Activated CD4-positive, alpha-beta T cell treated with anti-CD3 and anti-CD28 coated beads, Interleukin-2, amount 50 U/mL, for 16 hours (primary cell): ENCODE results near the gene TRABD.

Experiments
- DNase-seq: peaks from one replicate; pipeline ENCODE4 v3.0.0-alpha.2; 2020

Gene TRABD

DNA sequence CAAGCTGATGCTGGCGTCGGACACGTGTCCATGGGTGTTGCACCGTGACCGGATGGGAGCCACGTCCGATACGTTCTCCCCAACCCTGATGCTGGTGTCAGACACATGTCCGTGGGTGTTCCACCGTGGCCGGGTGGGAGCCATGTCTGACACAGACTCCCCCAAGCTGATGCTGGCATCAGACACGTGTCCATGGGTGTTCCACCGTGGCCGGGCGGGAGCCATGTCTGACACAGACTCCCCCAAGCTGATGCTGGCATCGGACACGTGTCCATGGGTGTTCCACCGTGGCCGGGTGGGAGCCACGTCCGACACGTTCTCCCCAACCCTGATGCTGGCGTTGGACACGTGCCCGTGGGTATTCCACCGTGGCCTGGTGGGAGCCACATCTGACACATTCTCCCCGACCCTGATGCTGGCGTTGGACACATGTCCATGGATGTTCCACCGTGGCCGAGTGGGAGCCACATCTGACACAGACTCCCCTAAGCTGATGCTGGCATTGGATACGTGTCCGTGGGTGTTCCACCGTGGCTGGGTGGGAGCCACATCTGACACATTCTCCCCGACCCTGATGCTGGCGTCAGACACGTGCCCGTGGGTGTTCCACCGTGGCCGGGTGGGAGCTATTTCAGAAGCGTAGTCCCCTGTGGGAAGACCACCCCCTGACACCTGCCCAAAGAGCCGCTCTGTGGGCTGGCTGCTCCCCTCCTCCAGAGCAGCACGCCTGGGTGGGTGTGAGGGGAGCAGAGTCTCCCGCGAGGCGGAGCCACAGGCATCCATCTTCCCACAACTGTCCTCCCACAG, 35.1 kb downstream of the TRABD start:
- no peak for DNase-seq

DNA sequence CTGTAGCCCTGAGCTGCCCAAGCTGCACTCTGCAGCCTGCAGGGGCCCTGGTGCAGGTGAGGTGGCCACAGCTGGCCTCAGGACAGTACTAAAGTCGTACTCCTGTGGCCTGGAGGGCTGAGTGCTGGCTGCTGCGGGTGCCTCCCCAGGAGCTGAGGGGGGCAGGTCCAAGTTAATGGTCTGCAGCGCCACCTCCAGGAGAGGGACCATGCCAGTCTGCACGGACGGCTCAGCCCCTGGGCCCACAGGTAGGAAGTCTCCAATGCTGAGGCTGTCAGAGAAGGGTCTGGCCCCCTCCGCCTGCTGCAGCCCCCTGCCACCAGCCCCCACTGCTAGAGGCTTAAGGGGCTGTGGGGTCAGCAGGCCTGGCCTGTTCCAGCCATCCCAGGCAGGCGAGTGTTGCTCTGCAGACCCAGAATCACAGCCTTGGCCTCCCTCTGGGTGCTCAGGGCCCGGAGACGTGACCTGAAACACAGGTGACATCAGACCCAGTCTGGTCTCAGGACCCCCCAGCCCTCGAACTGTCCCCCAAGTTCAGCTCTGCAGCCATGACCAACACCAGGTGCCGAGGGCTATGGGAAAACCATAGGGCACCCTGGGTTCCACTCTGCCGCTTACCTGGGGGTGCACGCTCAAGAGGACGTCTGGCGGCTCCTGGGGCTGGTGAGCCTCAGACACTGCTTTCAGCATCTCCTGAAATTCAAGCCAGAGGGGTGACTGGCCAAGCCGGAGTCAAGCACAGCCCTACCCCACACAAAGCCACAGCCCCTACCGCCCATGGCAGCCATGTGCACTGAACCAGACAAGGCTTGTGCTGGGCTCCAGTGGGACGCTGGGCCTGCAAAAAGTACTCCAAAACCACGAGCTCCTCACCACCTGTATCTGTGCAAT, 35.9 kb downstream of the TRABD start:
- DNase-seq: no peak

DNA sequence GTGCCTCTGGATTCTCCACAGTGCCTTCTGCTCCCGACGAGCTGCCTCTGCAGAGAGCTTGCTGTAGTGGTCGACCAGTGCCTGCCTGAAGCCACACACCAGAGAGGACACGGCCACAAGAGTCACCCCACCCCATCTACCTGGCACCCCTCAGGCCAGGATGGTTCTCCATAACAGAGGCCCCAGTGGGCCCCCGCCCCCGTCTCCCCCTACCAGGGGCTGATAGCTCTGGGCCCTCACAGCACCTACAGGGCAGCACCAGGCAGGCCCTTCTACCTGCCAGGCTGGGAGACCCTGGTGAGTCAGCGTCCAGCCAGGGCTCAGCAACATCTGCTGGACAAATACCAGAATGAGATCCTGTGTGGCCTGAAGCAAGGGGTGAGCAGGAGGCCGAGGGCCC, 36.8 kb downstream of the TRABD start:
- no peak for DNase-seq

DNA sequence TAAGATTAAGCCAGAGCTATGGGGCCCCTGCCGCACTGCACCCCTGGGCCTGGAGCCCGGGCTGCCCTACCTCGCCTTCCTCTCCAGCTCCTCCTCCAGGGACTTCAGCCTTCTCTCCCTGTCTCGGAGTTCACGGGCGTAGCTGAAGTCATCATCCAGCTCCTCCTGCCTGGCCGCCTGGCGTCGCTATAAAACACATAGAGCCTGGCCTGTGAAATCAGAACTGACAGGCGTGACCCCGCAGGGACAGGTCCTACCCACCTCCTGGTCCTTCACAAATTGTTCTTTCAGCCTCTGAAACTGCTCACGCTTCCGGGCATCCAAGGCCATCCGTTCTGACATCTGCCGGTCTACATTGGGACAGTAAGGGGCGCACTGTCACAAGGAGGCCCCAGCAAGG, 38.4 kb downstream of the TRABD start:
- DNase-seq: no peak

DNA sequence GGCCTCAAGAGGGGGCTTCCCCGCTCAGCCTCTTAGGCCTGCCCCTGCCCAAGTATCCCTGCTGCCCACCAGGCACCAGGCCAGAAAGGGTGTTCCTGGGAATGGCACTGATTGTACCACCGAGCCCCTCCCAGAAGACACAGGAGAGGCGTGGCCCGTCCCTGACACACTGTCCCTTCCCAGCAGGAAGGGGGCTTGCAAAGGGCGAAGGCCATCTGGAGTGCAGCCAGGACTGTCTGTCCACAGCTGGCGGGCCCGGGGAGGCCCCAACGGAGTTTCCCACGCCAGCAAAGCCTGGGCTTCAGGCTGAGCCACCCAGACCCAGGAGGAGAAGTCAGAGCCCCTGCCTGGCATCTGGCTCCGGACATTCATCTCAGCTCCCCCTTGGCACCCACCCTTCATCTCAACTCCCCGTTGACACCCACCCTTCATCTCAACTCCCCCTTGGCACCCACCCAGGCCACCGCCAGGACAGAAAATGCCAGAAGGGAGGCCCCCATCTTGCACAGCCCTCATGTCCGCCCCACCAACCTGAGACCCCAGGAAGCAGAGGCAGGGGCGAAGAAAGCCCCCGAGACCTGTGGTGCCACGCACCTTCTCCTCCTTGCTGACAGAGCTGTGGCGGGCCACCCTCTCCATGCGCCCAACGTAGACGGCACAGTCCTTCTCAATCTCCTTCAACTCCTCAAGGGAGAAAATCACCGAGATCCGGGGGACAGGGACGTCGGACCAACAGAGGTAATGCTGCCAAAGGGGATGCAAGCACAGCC, 39.7 kb downstream of the TRABD start:
- DNase-seq: no peak

DNA sequence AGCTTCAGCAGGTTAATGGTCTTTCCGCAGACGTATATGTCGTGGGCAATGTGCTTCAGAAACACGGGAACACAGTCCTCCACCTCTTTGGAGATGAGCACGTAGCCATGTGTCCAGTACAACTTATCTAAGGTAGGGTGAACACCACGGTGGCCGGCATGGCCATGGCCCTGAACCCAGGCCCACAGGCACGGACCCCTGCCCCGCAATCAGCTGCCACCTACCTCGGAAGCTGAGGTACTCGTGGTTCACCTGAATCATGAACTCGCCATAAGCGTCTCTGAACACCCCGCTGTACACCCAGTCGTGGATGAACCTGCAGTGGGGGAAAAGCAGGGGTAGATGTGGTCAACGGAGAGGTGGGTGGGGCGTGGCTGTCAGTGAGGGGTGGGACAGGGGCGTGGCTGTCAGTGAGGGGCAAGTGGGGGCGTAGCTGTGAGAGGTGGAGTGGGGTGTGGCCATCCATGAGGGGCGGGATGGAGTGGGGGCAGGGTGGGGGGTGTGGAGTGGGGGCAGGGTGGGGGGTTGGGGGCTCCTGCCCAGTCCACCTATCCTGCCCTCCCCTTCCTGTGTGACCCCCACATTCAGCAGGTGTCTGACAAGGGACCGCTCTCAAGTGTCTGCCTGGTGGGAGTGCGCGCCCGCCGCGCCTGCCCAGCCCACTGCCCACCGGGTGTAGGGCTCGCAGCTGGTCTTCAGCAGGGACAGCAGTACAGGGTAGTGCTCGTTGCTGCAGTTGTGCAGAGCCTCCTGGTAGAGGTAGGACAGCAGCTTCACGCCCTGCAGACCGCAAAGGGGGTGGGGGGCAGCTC, 40.6 kb downstream of the TRABD start:
- DNase-seq: no peak

DNA sequence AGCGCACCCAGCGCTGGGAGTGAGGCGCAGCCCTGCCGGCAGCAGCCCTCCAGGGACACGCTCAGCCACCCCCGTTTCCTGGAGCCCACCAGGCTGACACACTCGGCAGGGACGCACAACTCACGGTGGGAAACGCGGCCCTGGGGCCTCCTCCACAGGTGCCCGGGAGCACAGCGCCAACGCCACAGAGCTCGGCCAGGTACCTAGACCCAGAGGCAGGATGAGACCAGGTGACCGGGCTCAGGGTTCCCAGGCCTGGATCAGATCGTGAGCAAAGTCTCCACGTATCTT, 41.1 kb downstream of the TRABD start:
- no peak for DNase-seq

DNA sequence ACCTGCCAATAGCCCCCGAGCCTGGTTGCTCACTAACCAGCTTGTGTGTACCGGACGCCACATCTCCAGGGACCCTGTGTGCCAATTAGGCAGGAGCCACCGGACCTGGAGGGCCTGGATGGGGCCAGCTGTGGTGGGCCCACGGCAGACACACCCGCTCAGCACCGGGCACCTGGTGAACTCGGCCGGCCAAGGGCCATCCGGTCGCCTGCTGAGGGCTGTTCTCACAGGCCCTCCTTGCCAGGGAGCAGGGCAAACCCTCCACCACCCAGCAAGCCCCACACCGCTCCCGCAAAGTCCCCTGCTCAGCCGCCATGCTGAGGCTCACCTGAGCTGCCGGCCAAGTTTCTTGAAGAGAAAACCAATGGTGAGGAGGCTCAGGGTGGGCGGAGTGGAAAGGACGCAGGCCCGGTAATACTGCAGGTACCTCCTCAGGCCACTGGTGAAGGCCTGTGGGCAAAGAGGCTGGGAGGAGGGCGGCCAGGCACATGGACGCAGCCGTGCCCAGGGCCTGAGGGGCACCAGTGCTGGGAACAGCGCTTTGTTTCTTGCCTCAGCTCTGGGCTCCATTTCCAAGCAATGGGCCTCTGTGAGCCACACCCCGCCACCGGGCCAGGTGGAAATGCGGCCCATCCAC, 42.0 kb downstream of the TRABD start:
- no peak for DNase-seq

DNA sequence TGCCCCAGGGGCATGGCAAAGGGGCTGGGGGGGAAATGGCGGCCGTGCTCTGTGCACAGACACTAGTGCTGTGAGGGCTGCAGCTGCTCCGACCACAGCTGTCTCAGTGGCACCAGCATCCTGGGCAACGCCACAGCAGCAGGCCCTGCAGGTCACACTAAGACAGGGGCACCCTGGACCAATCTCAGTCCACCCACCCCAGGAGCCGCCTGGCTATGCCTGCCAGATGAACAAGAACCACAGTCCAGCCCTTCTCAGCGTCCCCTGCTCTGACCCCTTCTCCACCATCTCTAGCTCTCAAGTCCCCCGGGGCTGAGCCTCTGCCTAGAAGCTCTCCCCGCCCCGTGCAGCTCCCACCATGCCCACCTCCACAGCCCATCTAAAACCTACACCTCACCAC, 42.7 kb downstream of the TRABD start:
- no peak for DNase-seq

DNA sequence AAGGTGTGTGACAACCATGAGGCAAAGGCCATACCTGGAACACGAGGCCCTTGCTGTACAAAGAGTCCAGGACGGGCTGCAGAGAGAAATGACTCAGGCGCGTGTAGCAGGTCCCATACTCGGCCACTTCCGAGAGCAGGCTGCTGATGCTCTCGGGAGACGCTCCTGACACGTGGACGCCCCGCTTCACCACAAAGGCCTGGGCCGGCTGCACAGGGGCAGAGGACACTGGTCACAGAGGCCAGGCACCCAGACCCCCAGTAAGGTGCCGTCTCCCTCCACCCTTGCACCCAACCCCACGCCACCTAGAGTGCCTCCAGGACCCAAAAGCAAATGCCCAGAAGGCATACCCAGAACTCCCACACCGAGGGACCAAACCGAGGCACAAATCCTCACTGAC, 43.7 kb downstream of the TRABD start:
- no peak for DNase-seq

DNA sequence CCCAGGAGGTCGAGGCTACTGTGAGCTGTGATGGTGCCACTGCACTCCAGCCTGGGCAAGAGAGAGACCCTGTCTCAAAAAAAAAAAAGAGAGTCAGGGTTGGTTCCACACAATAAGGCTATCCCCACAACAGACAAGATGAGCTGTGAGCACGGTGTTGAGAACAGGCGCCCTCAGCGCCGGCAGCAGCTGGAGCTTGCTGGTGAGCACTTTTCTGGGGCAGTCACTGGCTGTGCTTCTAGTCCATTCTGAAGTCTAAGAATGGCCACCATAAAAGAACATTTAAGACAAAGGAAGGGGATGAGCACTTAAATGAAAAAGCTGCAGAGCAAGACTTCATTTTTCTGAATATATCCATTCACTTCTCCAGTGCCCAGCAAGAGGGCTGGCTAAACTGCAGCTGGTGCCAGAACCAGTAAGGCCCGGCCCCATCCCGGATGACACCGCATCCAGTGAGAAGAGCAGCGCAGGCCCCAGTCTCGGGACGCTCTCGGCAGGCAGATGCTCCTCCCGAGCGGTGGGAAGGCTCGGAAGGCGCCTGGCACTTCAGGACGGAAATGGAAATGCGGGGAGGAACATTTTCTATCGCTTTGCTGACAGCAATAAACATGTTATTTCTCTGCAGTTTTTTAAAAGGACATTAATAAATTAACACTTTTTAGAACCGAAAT, 46.9 kb downstream of the TRABD start:
- no peak for DNase-seq

DNA sequence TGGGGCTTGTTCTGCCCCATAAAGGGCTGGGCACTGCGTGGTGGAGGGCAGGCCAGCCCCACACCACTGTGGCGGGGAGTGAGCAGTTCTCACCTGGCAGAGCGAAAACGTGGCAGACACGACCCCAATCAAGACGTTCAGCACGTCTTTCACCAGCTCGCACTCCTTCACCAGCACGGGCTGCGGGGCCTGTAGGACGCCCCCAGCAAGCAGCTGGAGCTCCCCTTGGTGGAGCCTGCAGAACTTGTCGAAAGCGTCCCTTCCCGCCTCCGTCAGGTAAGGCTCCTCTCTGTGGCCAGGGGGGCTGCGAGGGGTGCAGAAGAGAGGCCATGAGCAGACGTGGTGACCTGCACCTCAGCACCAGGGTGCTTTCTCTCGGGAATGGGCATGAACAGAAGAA, 47.5 kb downstream of the TRABD start:
- no peak for DNase-seq

DNA sequence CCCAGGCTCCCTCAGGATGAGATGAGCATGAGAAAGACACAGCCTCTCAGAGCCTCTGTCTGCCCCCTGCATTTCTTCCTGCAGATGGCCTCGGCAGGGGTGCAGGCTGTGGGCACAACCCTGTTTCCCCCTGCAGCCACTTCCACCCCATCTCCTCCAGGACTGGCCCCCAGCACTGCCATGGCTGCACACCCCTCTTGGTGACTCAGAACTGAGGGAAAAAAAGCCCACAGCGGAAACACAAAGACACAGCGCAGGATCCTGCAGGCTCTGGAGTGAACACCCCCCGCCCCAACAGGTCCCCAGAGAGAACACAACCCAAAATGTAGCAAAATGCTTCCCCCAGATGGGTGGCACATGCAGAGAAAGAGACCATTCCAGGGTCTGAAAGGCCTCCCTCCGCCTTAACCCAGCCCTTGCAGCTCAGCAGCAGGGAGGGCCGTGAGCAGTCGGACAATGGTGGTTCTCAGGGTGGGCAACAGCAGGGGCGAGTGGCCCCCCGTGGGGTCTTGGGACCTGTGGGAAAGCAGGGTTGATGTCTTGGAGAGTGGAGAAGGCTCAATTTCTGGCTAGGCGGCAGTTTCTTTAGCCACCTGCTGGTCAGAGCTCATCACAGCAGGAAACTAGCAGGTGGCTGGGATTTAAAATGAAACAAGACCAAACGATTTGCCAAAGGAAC, 51.2 kb downstream of the TRABD start:
- DNase-seq: peak; percentile 18

DNA sequence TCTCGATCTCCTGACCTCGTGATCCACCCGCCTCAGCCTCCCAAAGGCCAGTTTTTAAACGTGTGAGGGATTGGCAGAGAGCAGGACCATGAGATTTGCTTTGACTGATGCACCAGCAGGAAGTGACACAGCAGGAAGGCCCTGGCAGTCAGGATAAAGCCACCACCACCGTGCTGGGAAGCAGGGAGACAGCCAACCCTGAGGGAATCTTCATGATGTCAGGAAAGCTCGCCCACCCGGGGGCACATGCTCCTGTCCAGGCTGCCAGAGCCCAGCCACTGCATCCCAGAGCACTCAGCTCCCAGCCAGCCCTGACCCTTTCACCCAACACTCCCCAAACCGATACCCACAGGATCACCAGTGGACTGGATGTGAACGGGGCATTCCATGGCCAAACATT, 53.0 kb downstream of the TRABD start:
- DNase-seq: no peak

DNA sequence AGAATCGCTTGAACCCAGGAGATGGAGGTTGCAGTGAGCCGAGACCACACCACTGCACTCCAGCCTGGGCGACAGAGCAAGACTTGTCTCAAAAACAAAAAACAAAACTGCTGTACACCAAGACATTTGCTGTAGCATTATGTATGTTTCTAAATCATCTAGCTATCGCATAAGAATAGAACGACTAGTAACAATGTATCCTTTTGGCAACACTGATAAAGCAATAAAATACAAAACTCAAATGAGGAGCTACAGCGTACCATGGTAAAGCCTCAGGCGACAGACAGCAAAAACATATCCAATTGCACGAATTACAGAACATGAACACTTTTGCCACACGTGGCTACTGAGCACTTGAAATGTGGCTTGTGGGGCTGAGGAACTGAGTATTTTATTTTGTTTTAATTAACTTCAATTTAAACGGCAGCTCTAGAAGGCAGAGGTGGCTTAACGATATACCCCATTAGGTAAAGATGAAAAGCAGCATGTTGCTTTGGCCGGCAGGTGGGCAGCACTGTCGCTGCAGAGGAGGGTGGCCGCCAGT, 56.8 kb downstream of the TRABD start:
- no peak for DNase-seq

DNA sequence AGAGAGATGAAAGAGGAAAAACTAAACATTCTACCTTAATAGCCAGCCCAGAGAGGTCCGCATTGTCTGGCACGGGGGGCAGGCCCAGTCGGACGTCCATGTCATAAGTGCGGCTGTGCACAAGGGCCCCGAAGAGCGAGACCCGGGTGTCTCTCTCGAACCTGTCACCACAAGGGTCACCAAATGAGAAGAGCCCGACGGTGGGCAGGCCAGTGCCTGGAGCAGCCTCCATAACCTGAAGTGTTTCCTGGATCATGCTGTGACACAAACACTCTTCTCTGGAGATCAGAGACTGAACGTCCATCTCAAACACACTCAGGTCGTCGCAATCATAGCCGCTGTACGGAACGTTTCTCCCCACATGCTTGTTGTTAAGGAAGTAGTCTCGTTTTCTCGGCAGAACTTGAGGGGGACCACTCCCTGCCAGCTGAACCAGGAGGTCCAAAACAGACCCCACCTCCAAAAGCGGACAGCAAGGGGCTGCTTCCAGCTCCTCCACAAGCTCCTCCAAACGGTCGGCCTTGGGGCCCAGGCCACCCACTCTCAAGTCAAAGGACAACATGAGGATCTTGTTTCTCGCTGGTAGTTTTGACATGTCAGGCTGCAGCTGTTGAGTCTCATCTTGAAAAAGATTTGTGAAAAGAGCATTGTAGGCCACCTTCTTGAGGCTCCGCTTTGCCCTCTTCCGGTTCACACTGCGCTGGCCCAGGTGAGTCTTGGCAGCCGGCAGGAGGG, 58.1 kb downstream of the TRABD start:
- DNase-seq: no peak

DNA sequence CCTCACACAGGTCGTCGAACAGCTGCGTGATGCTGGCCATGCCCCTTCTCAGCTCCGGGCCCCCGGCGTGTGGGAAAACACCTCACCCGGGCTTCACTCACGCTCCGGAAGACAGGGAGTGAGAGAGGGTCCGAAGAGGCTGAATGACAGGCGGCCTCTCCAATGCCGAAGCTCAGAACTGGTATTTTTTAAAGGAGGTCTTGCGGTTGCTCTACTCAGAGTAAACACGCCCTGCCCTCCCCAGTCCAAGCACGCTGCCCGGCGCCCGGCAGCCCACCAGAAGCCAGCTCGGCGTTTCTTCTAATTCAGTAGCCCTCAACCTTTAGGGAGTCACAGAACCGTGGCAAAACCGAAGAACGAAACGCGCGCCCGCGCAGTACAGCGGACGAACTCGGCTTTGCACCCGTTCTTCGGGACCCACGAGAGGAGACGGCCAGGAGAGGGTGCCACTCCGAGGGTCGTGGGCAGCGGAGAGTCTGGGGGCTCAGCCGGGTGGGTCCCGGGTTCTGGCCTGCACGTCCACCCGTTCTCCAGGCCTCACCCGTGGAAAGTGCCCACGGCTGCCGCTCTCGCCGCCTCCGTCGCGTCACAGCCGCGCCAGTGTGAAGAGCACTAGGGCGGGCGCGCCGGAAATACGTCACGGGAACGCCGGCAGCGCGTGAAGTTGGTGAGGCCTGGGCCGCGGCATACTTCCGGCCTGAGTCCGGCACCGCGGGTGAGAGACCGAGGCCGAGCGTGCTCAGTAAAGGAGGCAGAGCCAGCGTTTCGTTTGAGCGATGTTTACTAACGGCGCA, 58.9 kb downstream of the TRABD start, which contains the start of gene TUBGCP6:
TUBGCP6 (minus strand) TSS at position 604 of the 794 bp plus-strand sequence; CDS start at position 40, 564 bp downstream.
- peak; percentile 94 for DNase-seq

DNA sequence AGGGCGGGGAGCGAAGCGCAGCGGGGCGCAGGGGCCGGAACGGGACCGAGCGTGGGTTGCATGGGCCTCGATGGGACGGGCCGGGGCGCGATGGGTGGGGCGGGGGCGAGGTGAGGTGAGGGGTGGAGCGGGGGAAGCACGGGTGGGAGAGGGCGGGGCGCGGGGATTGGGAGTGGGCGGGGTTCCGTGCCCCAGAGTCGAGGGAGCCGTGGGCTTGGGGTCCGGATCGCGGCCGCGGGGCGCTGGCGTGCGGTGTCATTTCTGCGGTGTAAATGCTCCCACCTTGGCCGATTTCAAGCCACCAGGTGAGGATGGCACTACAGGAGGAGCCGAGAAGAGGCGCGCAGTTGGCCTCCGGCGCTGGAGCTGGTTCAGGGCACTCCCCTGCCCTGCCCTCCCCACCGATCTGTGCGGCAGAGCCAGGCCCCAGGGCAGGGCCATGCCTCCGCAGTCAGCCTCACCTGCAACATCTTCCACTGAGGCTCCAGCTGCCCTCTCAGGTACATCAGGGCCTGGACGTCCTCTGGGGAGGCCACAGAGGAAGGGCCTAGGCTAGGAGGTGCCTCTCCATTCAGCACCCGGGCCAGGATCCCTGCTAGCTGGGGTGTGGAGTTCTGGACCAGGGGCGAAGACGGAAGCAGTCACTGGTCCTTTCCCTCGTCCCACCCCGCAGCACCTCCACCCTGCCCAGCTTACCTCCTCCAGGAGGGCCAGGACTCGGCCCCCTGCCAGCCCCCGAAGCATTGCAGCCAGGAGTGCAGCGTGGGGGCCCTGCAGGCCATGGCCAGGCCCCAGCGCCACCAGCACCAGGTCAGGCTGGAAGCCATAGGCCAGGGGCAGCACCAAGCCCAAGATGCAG, 59.7 kb downstream of the TRABD start:
- no peak for DNase-seq
